ENCODE measurements around the gene SUSD6. TPM values are rescaled to one million over a fixed set of nuclear protein-coding genes. Genes with fewer than 3 reads are reported as not detected.
A peak's percentile ranks its signal among the peaks of the same experiment; 100 is the strongest.

The SUSD6 gene
- total and polyA plus RNA-seq, 2 donors from 2014 or later: 14.3 to 84.2 TPM

GRCh38 chr14:69665631-69666030, 54.2 kb downstream of the SUSD6 start:
- no peak overlapping the region for H3K4me3 ChIP-seq (ENCODE audit: low read length in 3 of 3)
- no peak for TF ChIP-seq CTCF (IDR thresholded peaks at IDR 0.05; ENCODE audit: borderline replicate concordance, extremely low read depth, insufficient read depth)
- intact Hi-C loops (cut with DNase I): no loop called here
- H3K36me3 ChIP-seq (ENCODE audit: control insufficient read depth in 2 of 3, insufficient read depth in 3 of 3, low read length in 3 of 3): no peaks in the 10 kb centered on the region
- DNase-seq (no peak), FAIRE-seq (no peak)
- H3K27me3 ChIP-seq (ENCODE audit: control insufficient read depth, insufficient read depth, low read length): no peaks in the 10 kb centered on the region
- peak overlapping the region in 1 of 2 donors; percentile 20 for H3K27ac ChIP-seq (ENCODE audit: low read depth in 2 of 2, low read length in 2 of 2)
- no peak overlapping the region for H3K9ac ChIP-seq (ENCODE audit: low read length in 3 of 3)
- H3K9me3 ChIP-seq (ENCODE audit: control insufficient read depth in 2 of 3, insufficient read depth in 1 of 3, low read length in 3 of 3): no peaks in the 10 kb centered on the region
- peaks cover 0 to 39% (median 30%) of the 10 kb centered on the region in 3 donors for H3K4me1 ChIP-seq (ENCODE audit: control insufficient read depth in 2 of 3, insufficient read depth in 2 of 3, low read depth in 1 of 3, low read length in 3 of 3)

GRCh38 chr14:69666112-69666511, 54.7 kb downstream of the SUSD6 start:
- DNase-seq (no peak), FAIRE-seq (no peak)
- Histone ChIP-seq H3K9me3 (ENCODE audit: control insufficient read depth in 2 of 3, insufficient read depth in 1 of 3, low read length in 3 of 3) (no peaks in the 10 kb centered on the region), H3K27ac (ENCODE audit: low read depth in 2 of 2, low read length in 2 of 2) (peak overlapping the region in 1 of 2 donors; percentile 20), H3K4me3 (ENCODE audit: low read length in 3 of 3) (no peak overlapping the region), H3K4me1 (ENCODE audit: control insufficient read depth in 2 of 3, insufficient read depth in 2 of 3, low read depth in 1 of 3, low read length in 3 of 3) (peaks cover 0 to 44% (median 28%) of the 10 kb centered on the region in 3 donors), H3K9ac (ENCODE audit: low read length in 3 of 3) (no peak overlapping the region), H3K27me3 (ENCODE audit: control insufficient read depth, insufficient read depth, low read length) (no peaks in the 10 kb centered on the region), H3K36me3 (ENCODE audit: control insufficient read depth in 2 of 3, insufficient read depth in 3 of 3, low read length in 3 of 3) (no peaks in the 10 kb centered on the region)
- intact Hi-C loops (cut with DNase I): no loop called here
- TF ChIP-seq CTCF (IDR thresholded peaks at IDR 0.05; ENCODE audit: borderline replicate concordance, extremely low read depth, insufficient read depth): no peak

GRCh38 chr14:69666690-69667211, 55.4 kb downstream of the SUSD6 start:
- Histone ChIP-seq H3K27me3 (ENCODE audit: control insufficient read depth, insufficient read depth, low read length) (no peaks in the 10 kb centered on the region), H3K27ac (ENCODE audit: low read depth in 2 of 2, low read length in 2 of 2) (peak overlapping the region; percentile 7 to 38), H3K4me3 (ENCODE audit: low read length in 3 of 3) (no peak overlapping the region), H3K9me3 (ENCODE audit: control insufficient read depth in 2 of 3, insufficient read depth in 1 of 3, low read length in 3 of 3) (no peaks in the 10 kb centered on the region), H3K9ac (ENCODE audit: low read length in 3 of 3) (no peak overlapping the region), H3K4me1 (ENCODE audit: control insufficient read depth in 2 of 3, insufficient read depth in 2 of 3, low read depth in 1 of 3, low read length in 3 of 3) (peaks cover 0 to 47% (median 33%) of the 10 kb centered on the region in 3 donors), H3K36me3 (ENCODE audit: control insufficient read depth in 2 of 3, insufficient read depth in 3 of 3, low read length in 3 of 3) (no peaks in the 10 kb centered on the region)
- no peak for TF ChIP-seq CTCF (IDR thresholded peaks at IDR 0.05; ENCODE audit: borderline replicate concordance, extremely low read depth, insufficient read depth)
- FAIRE-seq: no peak
- no peak for DNase-seq
- intact Hi-C loops (cut with DNase I): no loop called here

- no peak for FAIRE-seq
- no peak for TF ChIP-seq CTCF (IDR thresholded peaks at IDR 0.05; ENCODE audit: borderline replicate concordance, extremely low read depth, insufficient read depth)
- Histone ChIP-seq H3K9me3 (ENCODE audit: control insufficient read depth in 2 of 3, insufficient read depth in 1 of 3, low read length in 3 of 3) (no peaks in the 10 kb centered on the region), H3K9ac (ENCODE audit: low read length in 3 of 3) (no peak overlapping the region), H3K4me1 (ENCODE audit: control insufficient read depth in 2 of 3, insufficient read depth in 2 of 3, low read depth in 1 of 3, low read length in 3 of 3) (peaks cover 0 to 55% (median 32%) of the 10 kb centered on the region in 3 donors), H3K36me3 (ENCODE audit: control insufficient read depth in 2 of 3, insufficient read depth in 3 of 3, low read length in 3 of 3) (no peaks in the 10 kb centered on the region), H3K27ac (ENCODE audit: low read depth in 2 of 2, low read length in 2 of 2) (no peak overlapping the region), H3K27me3 (ENCODE audit: control insufficient read depth, insufficient read depth, low read length) (no peaks in the 10 kb centered on the region), H3K4me3 (ENCODE audit: low read length in 3 of 3) (no peak overlapping the region)
- intact Hi-C loops (cut with DNase I): no loop called here
- DNase-seq: no peak
Observed at GRCh38 chr14:69667938-69668335, 56.5 kb downstream of the SUSD6 start.

Data from kidney (tissue), 14 donors.